Neuron (in vitro differentiated cells): ENCODE data around the gene PPM1E.

Source experiments
- H2AFZ ChIP-seq: one replicate; pipeline ENCODE4 v1.6.1; 2013; ENCODE audit warnings: low read depth, mild to moderate bottlenecking, inconsistent platforms, low read length, moderate library complexity
- H3K27me3 ChIP-seq: one replicate; pipeline ENCODE4 v1.6.1; 2013; ENCODE audit warnings: low read length; ENCODE audit not compliant: insufficient read depth
- H3K36me3 ChIP-seq: one replicate; pipeline ENCODE4 v1.6.1; 2013; ENCODE audit warnings: low read length; ENCODE audit not compliant: insufficient read depth
- H3K4me1 ChIP-seq: one replicate; pipeline ENCODE4 v1.6.1; 2013; ENCODE audit warnings: low read length; ENCODE audit not compliant: insufficient read depth
- H3K4me3 ChIP-seq: 2 replicates; pipeline ENCODE4 v1.5.1; 2013; ENCODE audit warnings: mild to moderate bottlenecking, low read length, moderate library complexity
- H3K9me3 ChIP-seq: one replicate; pipeline ENCODE4 v1.6.1; 2013; ENCODE audit warnings: low read length

Gene PPM1E

DNA sequence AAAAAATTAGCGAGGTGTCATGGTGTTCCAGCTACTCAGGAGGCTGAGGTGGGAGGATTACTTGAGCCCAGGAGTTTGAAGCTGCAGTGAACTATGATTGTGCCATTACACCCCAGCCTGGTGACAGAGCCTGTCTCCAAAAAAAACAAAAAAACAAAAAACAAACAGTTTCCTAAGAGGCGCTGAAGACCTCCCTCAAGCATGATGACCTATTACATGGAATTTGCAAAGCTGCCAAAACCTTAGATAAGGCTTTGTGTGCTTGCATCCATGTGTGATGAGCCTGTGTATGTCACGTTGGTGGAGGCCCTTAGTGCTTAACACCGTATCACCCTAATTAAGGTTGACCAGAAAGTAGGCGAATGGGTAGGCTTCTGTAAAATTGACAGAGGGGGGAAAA is 143.5 kb downstream of the PPM1E start:
- Histone ChIP-seq H2AFZ (no peak overlapping the region), H3K27me3 (no peaks in the 10 kb centered on the region), H3K36me3 (no peaks in the 10 kb centered on the region), H3K4me3 (no peak overlapping the region), H3K9me3 (no peaks in the 10 kb centered on the region), H3K4me1 (no peaks in the 10 kb centered on the region)

DNA sequence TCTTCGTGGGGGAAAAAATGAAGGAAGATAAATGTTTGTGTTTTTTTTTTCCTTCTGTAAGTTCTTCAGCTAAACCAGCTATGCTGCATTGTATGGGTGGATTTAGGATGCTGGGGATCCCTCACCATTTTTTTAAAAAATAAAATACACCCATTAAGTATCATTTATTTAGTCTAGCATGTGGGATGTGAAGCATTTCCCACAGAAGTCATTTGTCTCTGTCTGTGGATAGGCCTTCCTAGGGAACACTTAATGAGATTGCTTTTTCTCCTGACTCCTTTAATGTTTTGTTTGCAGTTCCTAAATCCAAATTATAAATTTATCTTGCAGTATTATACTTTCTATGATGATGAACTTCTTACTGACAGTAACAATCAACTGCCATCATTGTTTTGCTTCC is 146.7 kb downstream of the PPM1E start:
- H3K4me1 ChIP-seq: no peaks in the 10 kb centered on the region
- no peak overlapping the region for H3K4me3 ChIP-seq
- H3K27me3 ChIP-seq: no peaks in the 10 kb centered on the region
- no peaks in the 10 kb centered on the region for H3K9me3 ChIP-seq
- no peak overlapping the region for H2AFZ ChIP-seq
- no peaks in the 10 kb centered on the region for H3K36me3 ChIP-seq

DNA sequence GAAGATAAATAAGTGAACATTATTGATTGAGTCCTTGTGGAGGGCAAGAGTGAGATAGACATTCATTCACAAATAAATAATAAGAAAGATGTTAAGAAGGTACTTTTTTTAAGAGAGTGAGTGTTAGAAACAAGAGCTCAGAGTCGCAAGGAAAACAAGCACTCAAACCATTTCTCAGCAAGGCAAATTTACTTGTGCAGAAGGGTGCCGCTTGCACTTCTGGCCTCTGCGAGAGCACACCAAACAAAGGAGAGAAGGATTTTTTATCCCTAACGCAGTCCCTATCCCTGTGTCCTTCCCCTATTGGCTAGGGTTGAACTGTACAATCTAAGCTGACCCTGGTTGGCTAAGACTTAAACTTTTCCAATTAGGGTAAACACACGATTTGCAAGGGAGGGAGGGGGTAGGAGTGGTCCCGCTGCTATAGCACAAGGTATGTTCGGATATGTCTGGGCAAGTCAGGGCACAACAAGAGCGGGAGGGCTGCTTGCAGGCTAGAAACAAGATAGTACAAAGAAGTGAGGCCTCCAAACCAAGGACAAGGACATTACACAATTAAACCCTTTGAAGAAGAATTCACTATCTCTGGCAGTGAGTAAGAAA is 156.2 kb downstream of the PPM1E start:
- Histone ChIP-seq H2AFZ (no peak overlapping the region), H3K4me1 (no peaks in the 10 kb centered on the region), H3K4me3 (no peak overlapping the region), H3K36me3 (no peaks in the 10 kb centered on the region), H3K9me3 (peaks cover 14% of the 10 kb centered on the region), H3K27me3 (no peaks in the 10 kb centered on the region)

DNA sequence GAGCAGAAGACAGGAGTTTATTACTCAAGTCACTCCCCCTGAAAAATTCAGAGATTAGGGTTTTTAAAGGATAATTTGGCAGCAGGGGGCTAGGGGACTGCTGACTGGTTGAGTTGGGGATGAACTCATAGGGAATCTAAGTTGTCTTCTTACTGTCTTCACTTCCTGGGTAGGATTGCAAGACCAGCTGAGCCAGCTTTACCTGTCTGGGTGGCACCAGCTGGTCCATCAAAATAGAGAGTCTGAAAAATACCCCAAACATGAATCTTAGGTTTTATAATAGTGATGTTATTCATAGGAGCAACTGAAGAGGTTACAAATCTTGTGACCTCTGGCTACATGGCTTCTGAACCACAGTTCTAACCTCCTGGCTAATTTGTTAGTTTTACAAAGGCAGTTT is 157.9 kb downstream of the PPM1E start:
- no peak overlapping the region for H3K4me3 ChIP-seq

DNA sequence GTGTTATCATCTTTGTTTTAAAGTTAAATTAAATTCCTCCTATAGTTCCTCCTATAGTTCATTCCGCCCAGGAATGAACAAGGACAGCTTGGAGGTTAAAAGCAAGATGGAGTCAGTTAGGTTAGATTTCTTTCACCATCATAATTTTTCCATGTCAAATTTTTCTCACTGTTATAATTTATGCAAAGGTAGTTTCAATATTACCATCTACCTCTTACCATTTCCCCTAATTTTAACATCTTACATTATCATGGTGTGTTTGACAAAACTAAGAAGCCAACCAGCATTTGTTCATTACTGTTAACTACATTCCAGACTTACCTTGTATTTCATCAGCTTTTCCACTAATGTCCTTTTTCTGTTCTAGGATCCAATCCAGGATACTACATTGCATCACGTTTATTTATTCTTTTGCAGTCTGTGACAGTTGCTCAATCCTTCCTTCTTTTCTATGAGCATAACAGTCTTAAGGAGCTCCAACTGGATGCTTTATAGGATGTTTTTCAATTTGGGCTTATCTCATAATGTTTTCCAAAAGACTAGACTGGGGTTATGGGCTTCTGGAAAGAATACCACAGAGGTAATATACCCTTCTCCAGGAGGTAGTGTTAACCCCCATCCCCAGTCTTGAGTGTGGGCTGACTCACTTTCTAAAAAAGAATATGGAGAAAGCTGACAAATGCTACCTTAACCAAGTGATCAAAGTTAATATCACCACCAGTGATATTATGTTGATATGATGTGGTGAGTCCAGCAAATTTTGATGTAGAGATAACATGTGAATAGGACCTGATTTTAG is 158.5 kb downstream of the PPM1E start:
- H3K9me3 ChIP-seq: peaks cover 13% of the 10 kb centered on the region
- H3K27me3 ChIP-seq: no peaks in the 10 kb centered on the region
- no peak overlapping the region for H3K4me3 ChIP-seq
- H3K36me3 ChIP-seq: no peaks in the 10 kb centered on the region
- no peak overlapping the region for H2AFZ ChIP-seq
- no peaks in the 10 kb centered on the region for H3K4me1 ChIP-seq

More for the DNA sequence above, 157.9 kb downstream of the PPM1E start:
- no peaks in the 10 kb centered on the region for H3K36me3 ChIP-seq
- H3K9me3 ChIP-seq: peaks cover 14% of the 10 kb centered on the region
- no peaks in the 10 kb centered on the region for H3K27me3 ChIP-seq
- H3K4me1 ChIP-seq: no peaks in the 10 kb centered on the region
- no peak overlapping the region for H2AFZ ChIP-seq

DNA sequence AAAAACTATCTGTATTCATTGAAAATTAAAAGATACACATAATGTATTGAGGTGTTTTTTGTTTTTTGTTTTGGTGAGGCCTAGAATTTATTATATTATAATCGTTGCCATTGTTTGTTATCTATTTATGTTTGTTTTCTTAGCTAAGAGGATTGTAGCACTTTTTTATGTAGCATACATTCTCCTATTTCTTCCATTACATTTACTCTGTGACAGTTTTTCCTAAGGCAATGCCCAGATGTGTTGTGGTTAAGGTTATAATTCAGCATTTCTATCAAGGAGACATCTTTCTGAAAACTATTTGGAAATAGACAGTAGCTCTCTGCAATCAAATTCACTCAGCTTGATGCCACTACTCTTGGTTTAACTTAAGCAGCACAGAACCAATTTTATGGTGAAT is 161.6 kb downstream of the PPM1E start:
- Histone ChIP-seq H2AFZ (no peak overlapping the region), H3K4me3 (no peak overlapping the region), H3K36me3 (no peaks in the 10 kb centered on the region)

DNA sequence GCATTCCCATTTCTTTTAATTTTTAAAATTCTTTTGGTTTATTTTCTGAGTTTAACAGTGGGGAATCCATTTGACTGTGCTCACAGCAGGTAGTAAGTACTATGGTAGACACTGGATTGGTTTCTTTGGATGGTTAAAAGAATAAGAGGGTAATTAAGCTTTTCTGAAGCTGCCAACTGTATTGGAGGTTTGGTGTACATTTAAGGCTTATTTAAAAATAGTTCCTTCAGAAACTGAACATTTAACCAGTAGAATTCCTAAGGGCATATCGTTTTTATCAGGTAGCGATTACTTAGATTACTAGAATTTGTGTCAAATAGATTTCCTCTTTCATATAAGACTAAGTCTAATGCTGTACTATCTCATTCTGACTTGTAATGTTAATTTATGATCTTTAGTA is 162.4 kb downstream of the PPM1E start:
- Histone ChIP-seq H3K9me3 (no peaks in the 10 kb centered on the region), H3K4me3 (no peak overlapping the region), H3K27me3 (no peaks in the 10 kb centered on the region), H2AFZ (no peak overlapping the region), H3K4me1 (no peaks in the 10 kb centered on the region), H3K36me3 (no peaks in the 10 kb centered on the region)

More for the DNA sequence above, 161.6 kb downstream of the PPM1E start:
- H3K27me3 ChIP-seq: no peaks in the 10 kb centered on the region
- no peaks in the 10 kb centered on the region for H3K4me1 ChIP-seq
- H3K9me3 ChIP-seq: peaks cover 3% of the 10 kb centered on the region

DNA sequence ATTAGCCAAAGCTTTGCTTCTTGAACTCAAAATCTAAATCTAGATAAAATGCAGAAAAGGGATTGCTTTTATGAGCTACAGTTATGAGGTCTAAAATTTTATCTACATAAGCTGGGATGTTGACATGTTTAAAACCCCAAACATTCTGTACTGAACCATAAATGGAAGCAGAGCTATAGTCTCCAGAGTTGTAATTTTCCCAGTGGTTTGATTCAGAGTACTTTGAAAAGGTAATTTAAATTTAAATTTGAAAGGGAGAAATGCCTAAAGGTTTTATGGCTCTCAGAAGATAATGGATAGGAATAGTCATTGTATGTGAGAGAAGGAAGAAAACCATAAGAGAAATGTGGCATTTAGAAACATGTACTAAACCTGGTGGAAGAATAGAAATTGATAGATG is 163.2 kb downstream of the PPM1E start:
- Histone ChIP-seq H3K27me3 (no peaks in the 10 kb centered on the region), H3K36me3 (no peaks in the 10 kb centered on the region), H3K4me1 (no peaks in the 10 kb centered on the region), H2AFZ (no peak overlapping the region), H3K9me3 (no peaks in the 10 kb centered on the region), H3K4me3 (no peak overlapping the region)

DNA sequence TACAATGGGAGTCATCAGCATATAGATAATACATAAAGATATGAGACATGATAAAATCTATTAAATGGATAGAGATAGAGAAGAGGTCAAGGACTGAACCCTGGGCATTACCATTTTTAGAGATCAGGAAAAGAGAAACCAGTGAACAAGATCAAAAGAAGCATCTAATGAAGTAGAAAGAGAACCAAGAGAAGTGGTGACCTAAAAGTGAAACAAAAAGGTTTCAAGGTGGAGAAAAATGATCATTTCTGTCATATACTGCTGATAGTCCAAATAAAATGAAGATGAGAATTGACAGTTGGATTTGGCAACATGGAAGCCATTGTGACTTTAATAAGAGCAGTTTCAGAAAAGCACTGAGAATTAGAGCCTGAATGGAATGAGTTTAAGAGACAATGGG is 165.1 kb downstream of the PPM1E start:
- no peaks in the 10 kb centered on the region for H3K36me3 ChIP-seq
- H2AFZ ChIP-seq: no peak overlapping the region
- no peaks in the 10 kb centered on the region for H3K27me3 ChIP-seq
- no peaks in the 10 kb centered on the region for H3K4me1 ChIP-seq
- no peaks in the 10 kb centered on the region for H3K9me3 ChIP-seq
- no peak overlapping the region for H3K4me3 ChIP-seq

DNA sequence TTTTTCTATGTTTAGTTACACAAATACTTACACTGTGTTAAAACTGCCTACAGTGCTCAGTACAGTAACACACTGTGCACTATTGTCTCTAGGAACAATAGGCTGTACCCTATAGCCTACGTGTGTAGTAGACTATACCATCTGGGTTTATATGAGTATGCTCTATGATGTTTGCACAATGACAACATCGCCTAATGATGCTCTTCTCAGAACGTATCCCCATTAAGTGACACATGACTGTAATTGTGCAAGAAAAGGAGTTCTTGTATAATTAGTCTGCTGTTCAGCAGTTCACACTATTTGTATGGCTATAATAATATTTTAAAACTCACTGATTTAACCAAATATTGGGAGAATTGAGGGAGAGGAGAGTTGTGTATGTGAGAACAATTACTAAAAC is 177.3 kb downstream of the PPM1E start:
- H3K36me3 ChIP-seq: no peaks in the 10 kb centered on the region
- H3K4me1 ChIP-seq: no peaks in the 10 kb centered on the region
- H3K9me3 ChIP-seq: no peaks in the 10 kb centered on the region
- no peaks in the 10 kb centered on the region for H3K27me3 ChIP-seq
- H2AFZ ChIP-seq: no peak overlapping the region
- no peak overlapping the region for H3K4me3 ChIP-seq

DNA sequence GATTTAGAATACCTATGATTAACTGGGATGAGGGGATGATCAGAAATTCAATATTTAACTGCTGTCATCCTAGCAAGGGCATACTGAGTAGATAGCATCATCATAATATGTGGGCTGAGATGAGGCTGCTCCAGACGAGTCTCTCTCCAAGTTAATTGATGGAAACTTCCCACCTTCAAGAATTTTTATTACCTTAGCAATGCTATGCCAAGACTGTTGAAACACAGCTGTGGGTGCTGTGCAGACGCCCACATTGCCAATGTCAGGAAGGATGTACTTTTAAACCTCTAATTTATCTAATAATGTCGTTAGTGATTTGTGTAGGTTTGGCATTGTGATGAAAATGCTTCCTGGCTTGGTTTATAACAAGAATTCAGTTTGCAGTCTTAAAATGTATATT is 180.6 kb downstream of the PPM1E start:
- no peaks in the 10 kb centered on the region for H3K4me1 ChIP-seq
- H3K36me3 ChIP-seq: peaks cover 7% of the 10 kb centered on the region
- H2AFZ ChIP-seq: no peak overlapping the region
- H3K4me3 ChIP-seq: no peak overlapping the region
- H3K27me3 ChIP-seq: no peaks in the 10 kb centered on the region
- no peaks in the 10 kb centered on the region for H3K9me3 ChIP-seq

DNA sequence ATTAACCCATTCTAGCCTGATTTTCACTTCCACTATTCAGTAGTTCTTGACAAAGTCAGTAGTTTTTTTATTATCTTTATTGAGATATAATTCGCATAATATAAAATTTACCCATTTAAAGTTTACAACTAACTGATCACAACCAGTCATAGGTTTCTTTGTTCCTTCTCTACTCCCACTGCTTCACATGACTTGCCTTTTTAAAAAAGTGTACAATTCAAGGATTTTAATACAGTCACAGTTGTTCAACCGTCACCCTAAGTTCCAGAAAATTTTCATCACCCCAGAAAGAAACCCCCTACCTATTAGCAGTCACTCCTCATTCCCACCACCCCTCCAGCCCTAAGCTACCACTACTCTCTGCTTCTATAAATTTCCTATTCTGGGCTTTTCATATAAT is 188.5 kb downstream of the PPM1E start:
- Histone ChIP-seq H2AFZ (no peak overlapping the region), H3K36me3 (peaks cover 4% of the 10 kb centered on the region), H3K4me3 (no peak overlapping the region), H3K27me3 (no peaks in the 10 kb centered on the region), H3K9me3 (no peaks in the 10 kb centered on the region), H3K4me1 (no peaks in the 10 kb centered on the region)

DNA sequence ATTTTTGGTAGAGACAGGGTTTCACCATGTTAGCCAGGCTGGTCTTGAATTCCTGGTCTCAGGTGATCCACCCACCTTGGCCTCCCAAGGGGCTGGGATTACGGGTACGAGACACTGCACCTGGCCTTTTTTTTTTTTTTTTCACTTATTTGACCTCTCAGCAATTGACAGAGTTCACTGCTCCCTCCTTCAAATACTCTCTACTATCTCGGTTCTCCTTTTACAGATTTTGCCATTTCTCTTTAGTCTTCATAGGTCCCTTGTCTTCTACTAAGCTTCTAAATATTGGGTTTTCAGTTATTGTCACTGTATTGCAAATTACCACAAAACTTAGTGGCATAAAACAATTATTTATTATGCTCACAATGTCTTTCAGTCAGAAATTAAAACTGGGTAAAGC is 191.8 kb downstream of the PPM1E start:
- no peak overlapping the region for H3K4me3 ChIP-seq
- no peak overlapping the region for H2AFZ ChIP-seq
- peaks cover 4% of the 10 kb centered on the region for H3K9me3 ChIP-seq
- no peaks in the 10 kb centered on the region for H3K36me3 ChIP-seq
- H3K4me1 ChIP-seq: no peaks in the 10 kb centered on the region
- no peaks in the 10 kb centered on the region for H3K27me3 ChIP-seq

DNA sequence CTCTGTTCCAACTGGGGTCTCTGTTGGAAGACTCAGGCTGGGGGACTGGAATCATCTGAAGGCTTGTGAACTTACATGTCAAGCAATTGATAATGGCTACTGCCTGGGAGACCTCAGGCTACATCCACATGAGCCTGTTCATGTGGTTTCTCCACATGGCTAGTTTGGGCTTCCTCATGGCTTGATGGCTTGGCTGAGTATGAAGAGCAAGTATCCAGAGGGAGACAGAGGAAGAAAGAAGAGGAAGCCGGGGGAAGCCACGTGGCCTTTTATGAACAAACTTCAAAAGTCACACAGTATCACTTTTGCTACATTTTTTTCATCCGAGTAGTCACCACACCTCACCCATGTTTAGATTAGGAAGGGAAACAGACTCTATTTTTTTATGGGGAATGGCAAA is 192.2 kb downstream of the PPM1E start:
- no peaks in the 10 kb centered on the region for H3K4me1 ChIP-seq
- H3K27me3 ChIP-seq: no peaks in the 10 kb centered on the region
- no peaks in the 10 kb centered on the region for H3K36me3 ChIP-seq
- H2AFZ ChIP-seq: no peak overlapping the region
- no peak overlapping the region for H3K4me3 ChIP-seq
- peaks cover 4% of the 10 kb centered on the region for H3K9me3 ChIP-seq
